GM18907 (cell line): Measurements from ENCODE around the gene NCOA7.
"Not testable (repeated sequence)": the region's sequence is repeated elsewhere in the genome, so short reads cannot be mapped to it uniquely, and the experiment has no call there.

Experiments
- ATAC-seq: cut with Tn5 transposase; IDR thresholded peaks from one replicate; pipeline ENCODE4 v1.9.1; 2021; ENCODE audit warnings: mild to moderate bottlenecking, moderate library complexity; ENCODE audit not compliant: unreplicated experiment

NCOA7 gene

GRCh38 chr6:125942672-125943527, 152.1 kb downstream of the NCOA7 start:
- no peak for ATAC-seq

GRCh38 chr6:125943528-125944433, 153.0 kb downstream of the NCOA7 start:
- no peak for ATAC-seq

- no peak for ATAC-seq
These were observed 153.7 kb downstream of the NCOA7 start for GRCh38 chr6:125944434-125944816.

- ATAC-seq, result no peak
These were observed 154.1 kb downstream of the NCOA7 start for GRCh38 chr6:125944896-125945295.

- ATAC-seq, result no peak
These were observed 154.8 kb downstream of the NCOA7 start for GRCh38 chr6:125945378-125946141.

GRCh38 chr6:125947615-125948014, 156.9 kb downstream of the NCOA7 start:
- ATAC-seq, result no peak

- no peak for ATAC-seq
These were observed 157.7 kb downstream of the NCOA7 start for GRCh38 chr6:125948455-125948854.

- ATAC-seq, result no peak
These were observed 158.3 kb downstream of the NCOA7 start for GRCh38 chr6:125949069-125949468.

GRCh38 chr6:125950293-125950692, 159.5 kb downstream of the NCOA7 start:
- ATAC-seq, result no peak

GRCh38 chr6:125950716-125951115, 160.0 kb downstream of the NCOA7 start:
- ATAC-seq, result not testable (repeated sequence)

- no peak for ATAC-seq
These were observed 160.6 kb downstream of the NCOA7 start for GRCh38 chr6:125951323-125951722.

GRCh38 chr6:125952764-125953501, 162.2 kb downstream of the NCOA7 start:
- ATAC-seq, result no peak

GRCh38 chr6:125953502-125953875, 162.7 kb downstream of the NCOA7 start:
- no peak for ATAC-seq

- ATAC-seq, result no peak
These were observed 164.1 kb downstream of the NCOA7 start for GRCh38 chr6:125954735-125955339.

GRCh38 chr6:125955973-125956372, 165.2 kb downstream of the NCOA7 start:
- ATAC-seq, result no peak

- ATAC-seq, result peak; percentile 92
These were observed 166.0 kb downstream of the NCOA7 start, which contains the start of gene HINT3 for GRCh38 chr6:125956506-125957390. HINT3 (plus strand) TSS chr6:125956770; CDS start chr6:125956978, 208 bp downstream.

- ATAC-seq, result no peak
These were observed 166.6 kb downstream of the NCOA7 start for GRCh38 chr6:125957391-125957693.

- no peak for ATAC-seq
These were observed 167.1 kb downstream of the NCOA7 start for GRCh38 chr6:125957845-125958244.

- ATAC-seq, result no peak
These were observed 168.3 kb downstream of the NCOA7 start for GRCh38 chr6:125959041-125959440.
